Activated effector memory CD4-positive, alpha-beta T cell treated with anti-CD3 and anti-CD28 coated beads, Interleukin-2, amount 50 U/mL, for 16 hours (primary cell): ENCODE data around the gene CTBP2.

Experiments used
- DNase-seq: peaks from one replicate; pipeline ENCODE4 v3.0.0-alpha.2; 2020

CTBP2 gene

GRCh38 chr10:125120053-125120710 is 40.2 kb downstream of the CTBP2 start:
- peak; percentile 17 for DNase-seq

GRCh38 chr10:125118701-125119100 is 41.7 kb downstream of the CTBP2 start:
- DNase-seq: peak; percentile 34

- peak; percentile 25 for DNase-seq
These were observed 42.3 kb downstream of the CTBP2 start for GRCh38 chr10:125118011-125118611.

- peak; percentile 54 for DNase-seq
These were observed 43.6 kb downstream of the CTBP2 start for GRCh38 chr10:125116652-125117310.

- peak; percentile 9 for DNase-seq
These were observed 44.2 kb downstream of the CTBP2 start for GRCh38 chr10:125116041-125116649.

GRCh38 chr10:125115409-125115808 is 45.0 kb downstream of the CTBP2 start:
- DNase-seq: peak; percentile 19

GRCh38 chr10:125114761-125115391 is 45.5 kb downstream of the CTBP2 start:
- peak; percentile 30 for DNase-seq

GRCh38 chr10:125113691-125114371 is 46.5 kb downstream of the CTBP2 start:
- peak; percentile 13 for DNase-seq

- DNase-seq: no peak
These were observed 47.5 kb downstream of the CTBP2 start for GRCh38 chr10:125112697-125113494.

- DNase-seq: no peak
These were observed 49.1 kb downstream of the CTBP2 start for GRCh38 chr10:125111118-125111727.

GRCh38 chr10:125107965-125108580 is 52.3 kb downstream of the CTBP2 start:
- DNase-seq: no peak

GRCh38 chr10:125107166-125107949 is 53.0 kb downstream of the CTBP2 start:
- DNase-seq: no peak

GRCh38 chr10:125106586-125106985 is 53.8 kb downstream of the CTBP2 start:
- DNase-seq: peak; percentile 25

GRCh38 chr10:125105706-125106255 is 54.6 kb downstream of the CTBP2 start:
- peak; percentile 36 for DNase-seq

- DNase-seq: no peak
These were observed 55.2 kb downstream of the CTBP2 start for GRCh38 chr10:125105155-125105554.

- no peak for DNase-seq
These were observed 55.8 kb downstream of the CTBP2 start for GRCh38 chr10:125104559-125104958.

GRCh38 chr10:125103924-125104323 is 56.4 kb downstream of the CTBP2 start:
- peak; percentile 22 for DNase-seq

GRCh38 chr10:125103466-125103865 is 56.9 kb downstream of the CTBP2 start:
- peak; percentile 58 for DNase-seq

- DNase-seq: peak; percentile 17
These were observed 57.5 kb downstream of the CTBP2 start for GRCh38 chr10:125102821-125103220.

GRCh38 chr10:125102246-125102645 is 58.1 kb downstream of the CTBP2 start:
- DNase-seq: no peak
